Non-pigmented ciliary epithelial cell (primary cell): ENCODE data around the gene LRIG1.

Source experiments
- DNase-seq: peaks from one replicate; pipeline ENCODE4 v3.0.0-alpha.2; 2010; ENCODE audit warnings: low read depth

LRIG1 gene, protein sequence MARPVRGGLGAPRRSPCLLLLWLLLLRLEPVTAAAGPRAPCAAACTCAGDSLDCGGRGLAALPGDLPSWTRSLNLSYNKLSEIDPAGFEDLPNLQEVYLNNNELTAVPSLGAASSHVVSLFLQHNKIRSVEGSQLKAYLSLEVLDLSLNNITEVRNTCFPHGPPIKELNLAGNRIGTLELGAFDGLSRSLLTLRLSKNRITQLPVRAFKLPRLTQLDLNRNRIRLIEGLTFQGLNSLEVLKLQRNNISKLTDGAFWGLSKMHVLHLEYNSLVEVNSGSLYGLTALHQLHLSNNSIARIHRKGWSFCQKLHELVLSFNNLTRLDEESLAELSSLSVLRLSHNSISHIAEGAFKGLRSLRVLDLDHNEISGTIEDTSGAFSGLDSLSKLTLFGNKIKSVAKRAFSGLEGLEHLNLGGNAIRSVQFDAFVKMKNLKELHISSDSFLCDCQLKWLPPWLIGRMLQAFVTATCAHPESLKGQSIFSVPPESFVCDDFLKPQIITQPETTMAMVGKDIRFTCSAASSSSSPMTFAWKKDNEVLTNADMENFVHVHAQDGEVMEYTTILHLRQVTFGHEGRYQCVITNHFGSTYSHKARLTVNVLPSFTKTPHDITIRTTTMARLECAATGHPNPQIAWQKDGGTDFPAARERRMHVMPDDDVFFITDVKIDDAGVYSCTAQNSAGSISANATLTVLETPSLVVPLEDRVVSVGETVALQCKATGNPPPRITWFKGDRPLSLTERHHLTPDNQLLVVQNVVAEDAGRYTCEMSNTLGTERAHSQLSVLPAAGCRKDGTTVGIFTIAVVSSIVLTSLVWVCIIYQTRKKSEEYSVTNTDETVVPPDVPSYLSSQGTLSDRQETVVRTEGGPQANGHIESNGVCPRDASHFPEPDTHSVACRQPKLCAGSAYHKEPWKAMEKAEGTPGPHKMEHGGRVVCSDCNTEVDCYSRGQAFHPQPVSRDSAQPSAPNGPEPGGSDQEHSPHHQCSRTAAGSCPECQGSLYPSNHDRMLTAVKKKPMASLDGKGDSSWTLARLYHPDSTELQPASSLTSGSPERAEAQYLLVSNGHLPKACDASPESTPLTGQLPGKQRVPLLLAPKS

DNA sequence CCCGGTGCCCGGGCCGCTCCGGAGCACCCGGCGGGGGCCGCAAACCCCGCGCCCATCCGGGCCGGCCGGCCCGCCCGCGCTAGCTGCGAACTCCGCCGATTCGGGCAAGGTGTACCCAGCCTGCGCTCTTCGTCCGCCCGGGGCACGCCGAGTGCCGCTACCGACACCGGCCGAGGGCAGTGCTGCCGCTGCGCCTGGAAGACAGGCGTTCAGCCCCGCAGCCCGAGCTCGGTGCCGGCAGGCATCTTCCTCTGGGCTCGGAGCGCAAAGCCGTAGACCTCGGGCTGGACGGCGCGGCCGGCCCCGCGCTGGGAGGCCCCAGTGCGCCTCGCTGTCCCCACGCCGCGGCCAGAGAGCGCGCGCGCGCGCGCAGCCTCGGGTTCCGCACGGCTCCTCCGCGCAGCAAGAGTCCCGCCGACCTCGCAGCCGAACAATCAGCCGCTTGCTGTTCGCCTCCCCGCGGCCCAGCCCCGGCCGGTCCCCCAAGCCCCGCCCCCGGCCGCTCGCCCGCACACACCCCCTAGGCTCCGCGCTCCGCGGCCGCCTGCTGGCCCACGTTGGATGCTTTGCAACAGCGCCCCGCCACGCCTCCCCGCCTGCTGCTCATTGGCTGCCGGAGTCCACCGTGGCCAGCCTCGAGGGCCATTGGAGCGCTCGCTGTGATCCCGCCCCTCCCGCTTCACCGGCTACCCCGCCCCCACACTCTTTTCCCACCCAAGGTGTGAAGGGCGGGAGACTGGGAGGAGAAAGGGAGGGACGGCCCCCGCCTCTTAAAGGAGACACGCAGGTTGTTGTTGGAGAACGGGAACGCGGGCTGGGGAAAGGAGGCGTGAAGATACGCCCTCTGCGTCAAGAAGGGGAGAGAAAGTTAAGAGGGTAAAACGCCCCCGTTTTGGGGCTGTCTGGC, at the start of gene LRIG1:
Gene LRIG1 (minus strand): TSS at position 447 of the 907 bp plus-strand sequence. CDS start 615 bp downstream, outside the sequence.
- DNase-seq: peak; percentile 84

DNA sequence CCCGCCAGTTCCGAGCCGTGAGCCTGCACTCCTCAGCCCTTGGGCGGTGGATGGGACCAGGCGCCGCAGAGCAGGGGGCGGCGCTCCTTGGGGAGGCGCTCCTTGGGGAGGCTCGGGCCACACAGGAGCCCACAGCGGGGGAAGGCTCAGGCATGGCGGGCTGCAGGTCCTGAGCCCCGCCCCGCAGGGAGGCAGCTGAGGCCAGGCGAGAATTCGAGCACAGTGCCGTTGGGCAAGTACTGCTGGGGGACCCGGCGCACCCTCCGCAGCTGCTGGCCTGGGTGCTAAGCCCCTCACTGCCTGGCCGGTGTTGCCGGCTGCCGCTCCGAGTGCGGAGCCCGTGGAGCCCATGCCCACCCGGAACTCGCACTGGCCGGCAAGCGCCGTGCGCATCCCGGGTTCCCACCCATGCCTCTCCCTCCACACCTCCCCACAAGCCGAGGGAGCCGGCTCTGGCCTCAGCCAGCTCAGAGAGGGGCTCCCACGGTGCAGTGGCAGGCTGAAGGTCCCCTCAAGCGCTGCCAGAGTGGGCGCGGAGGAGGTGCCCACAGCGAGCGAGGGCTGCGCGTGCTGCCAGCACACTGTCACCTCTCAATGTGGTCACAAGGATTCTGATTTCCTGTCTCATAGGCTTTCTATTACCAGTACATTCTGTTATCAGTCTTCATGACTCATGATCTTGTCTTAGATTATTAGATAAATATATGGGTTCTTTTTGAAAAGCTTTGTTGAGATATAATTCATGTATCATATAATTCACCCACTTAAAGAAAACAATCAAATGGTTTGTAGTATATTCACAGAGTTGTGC, 44.0 kb upstream of the LRIG1 start:
- no peak for DNase-seq

DNA sequence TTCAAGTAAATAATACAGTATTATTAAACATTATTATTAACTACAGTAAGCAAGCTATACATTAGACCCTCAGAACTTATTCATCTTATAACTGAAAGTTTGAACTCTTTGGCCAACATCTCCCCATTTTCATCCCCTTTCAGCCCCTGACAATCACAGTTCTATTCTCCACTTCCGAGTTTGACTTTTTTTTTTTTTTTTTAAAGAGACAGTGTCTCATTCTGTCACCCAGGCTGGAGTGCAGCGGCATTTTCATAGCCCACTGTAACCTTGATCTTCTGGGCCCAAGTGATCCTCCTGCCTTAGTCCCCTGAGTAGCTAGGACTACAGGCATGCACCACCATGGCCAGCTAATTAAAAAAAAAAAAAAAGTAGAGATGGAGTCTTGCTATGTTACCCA, 41.3 kb upstream of the LRIG1 start:
- no peak for DNase-seq

DNA sequence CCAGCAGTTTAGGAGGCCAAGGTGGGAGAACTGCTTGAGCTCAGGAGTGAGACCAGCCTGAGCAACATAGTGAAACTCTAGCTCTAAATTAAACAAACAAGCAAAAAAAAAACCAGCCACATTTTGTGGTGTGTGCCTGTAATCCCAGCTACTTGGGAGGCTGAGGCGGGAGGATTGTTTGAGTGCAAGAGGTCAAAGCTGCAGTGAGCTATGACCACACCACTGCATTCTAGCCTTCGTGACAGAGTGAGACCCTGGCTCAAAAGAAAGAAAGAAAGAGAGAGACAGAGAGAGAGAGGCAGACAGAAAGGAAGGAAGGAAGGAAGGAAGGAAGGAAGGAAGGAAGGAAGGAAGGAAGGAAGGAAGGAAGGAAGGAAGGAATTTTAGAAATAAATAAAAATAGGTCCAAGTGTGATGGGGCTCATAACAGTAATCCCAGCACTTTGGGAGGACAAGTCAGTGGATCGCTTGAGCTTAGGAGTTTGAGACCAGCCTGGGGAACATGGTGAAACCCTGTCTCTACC, 38.7 kb upstream of the LRIG1 start:
- no peak for DNase-seq

DNA sequence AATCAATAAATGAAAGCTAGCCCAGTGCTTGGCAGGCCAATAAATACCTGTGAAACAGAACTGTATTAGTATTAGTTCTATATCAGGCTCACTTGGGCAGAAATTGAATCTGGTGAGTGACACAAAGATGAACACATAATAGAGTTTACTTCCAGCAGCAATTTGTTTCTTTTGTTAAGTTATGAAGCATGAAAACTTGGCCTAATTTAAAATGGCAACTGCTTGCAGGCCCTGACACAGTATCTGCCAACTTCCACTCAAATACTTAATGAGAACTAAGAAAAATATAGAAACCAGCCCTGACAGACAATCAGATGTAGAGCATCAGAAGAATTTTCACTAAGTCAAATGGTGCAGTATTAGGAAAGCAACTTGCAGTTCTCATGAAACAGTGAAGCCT, 37.6 kb upstream of the LRIG1 start:
- DNase-seq: no peak

DNA sequence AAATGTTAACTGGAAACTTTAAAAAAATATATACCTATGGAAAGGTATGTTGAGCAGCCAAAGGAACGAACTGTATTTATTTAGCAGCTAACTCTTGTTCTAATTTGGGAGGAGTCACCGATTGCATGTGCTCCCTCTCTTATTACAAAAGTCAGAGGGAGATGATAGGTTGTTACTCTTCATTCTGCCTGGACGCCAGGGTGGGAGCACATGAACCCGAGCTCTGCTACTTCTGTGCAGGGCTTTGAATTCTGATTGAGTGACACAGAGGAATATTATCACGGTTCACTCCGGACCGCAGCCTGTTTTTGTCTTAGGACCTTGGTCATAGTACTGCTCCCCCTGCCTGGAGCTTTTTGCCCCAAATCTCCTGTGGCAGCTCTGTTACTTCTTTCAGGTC, 36.9 kb upstream of the LRIG1 start:
- DNase-seq: no peak

DNA sequence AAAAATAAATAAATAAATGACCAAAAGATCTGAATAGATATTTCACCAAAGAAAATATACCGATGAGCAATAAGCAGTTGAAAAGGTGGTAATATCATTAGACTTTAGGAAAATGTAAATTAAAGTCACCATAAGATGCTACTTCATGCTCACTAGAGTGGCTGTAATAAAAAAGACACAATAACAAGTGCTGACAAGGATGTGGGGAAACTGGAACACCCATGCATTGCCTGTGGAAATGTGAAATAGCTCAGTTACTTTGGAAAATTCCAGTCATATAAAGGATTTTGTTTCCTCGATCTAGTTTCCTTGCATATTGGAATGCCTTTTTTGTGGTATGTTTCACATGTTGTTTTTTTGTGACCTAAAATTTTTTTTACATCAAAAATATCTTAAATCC, 36.0 kb upstream of the LRIG1 start:
- no peak for DNase-seq

DNA sequence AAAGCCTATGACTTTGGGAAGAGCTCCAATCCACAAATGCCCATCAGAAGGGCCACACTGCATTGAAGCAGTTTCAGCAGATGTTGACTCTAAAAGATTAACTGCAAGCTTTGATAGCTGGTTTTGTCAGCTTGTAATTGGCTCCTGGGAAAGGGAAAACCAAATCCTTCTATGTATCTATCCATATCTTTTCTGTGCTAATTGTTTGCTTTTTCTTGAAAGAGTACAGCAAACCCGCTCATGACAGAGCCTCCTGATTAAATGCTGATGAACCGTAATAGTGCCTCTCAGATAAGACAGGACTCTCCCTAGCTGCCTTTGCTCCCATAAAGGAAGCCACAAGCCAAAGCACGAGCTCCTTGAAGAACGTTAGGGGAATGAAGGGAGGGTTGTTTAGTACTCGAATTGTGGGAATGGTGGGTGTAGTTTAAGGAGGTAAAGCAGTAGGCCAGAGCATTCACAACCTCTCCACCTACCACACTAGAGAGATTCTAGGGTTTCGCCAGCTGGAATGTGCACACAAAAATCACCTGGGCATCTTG, 33.6 kb upstream of the LRIG1 start:
- no peak for DNase-seq

DNA sequence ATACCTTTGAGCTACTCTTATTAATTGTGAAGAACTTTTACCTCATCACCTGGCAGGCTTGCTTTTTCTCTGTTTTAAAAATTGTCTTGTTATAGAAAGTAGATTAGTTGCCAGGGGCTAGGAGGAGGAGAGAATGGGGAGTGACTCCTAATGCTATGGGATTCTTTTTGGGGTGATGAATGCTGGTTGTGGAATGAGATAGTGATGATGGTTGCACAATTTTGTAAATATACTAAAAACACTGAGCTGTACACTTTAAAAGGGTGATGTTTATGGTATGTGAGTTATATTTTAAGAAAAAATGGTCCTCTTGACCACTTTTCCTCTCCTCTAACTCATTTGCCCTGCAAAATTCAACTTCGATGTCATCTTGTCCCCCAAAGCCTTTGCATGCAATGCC, 31.8 kb upstream of the LRIG1 start:
- DNase-seq: no peak

DNA sequence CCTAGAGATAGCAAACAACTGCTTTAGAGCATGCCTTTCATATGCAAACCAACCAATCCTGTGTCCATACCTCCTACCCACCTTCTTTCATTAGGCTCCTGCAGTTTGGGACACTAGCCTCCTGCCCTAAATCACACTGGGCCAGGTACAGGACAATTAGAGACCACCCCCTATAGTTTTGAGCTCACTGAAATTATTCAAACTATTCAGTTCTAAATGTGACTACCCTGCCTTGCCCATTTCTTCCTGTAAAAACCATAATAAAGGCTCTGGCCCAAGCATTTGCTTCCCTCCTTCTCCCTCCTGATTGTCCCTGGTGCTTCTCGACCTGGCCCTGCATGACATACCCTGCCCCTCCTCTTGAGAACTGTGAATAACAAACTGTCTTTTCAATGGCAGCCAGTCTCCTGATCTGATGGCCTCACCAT, 31.4 kb upstream of the LRIG1 start:
- no peak for DNase-seq

DNA sequence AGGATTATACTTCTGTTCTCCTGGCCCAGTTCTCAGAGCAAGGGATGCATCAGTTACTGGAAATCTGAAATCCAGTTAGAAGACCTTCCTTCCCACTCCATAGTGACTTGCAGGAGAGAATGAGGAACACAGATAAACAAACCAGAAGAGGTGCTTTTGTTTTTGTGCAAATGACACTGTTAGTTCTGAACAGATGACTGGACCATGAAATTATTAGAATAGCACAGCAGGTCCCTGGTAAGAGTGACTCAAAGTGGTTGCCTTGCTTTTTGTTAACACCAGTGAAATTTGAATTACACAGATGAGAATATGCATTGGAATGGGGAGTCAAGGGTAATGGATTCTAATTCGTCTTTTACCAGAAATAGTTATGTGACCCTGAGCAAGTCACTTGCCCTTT, 30.4 kb upstream of the LRIG1 start:
- DNase-seq: no peak

DNA sequence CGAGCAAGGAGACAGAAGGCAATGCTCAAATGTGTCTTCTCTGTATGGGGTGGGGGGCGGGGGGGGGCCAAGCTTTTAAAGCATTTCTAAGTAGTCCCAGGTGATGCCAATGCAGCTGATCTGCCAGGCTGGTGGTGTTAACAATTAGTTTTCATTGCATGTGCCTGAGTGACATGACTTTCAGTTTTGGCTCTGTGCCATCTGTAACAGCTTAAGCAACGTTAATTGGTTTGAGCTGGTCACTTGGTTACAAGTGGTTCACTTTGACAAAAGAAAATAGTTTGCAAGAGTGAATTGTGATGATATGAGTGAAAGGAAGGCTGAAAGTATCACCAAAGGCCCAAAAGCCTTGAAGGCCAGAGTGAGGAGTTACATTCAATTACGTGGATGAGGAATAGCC, 26.4 kb upstream of the LRIG1 start:
- no peak for DNase-seq

DNA sequence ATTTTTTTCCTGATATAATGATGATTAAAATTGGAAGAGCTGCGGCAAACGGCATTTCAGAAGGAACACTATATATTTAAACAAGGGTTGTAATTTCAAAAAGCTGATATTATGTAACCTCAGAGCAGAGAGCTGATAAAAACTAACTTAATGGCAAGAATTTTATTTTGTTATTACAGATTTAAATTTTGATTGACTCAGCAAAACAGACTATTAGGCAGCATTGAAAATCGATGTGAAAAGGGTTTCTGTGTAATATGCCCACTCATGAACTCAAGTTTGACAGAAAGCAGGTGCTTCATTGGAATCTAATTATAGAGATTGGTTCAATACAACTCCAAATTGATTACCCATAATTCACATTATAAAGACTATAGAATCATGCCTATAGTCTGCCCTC, 24.9 kb upstream of the LRIG1 start:
- DNase-seq: no peak

DNA sequence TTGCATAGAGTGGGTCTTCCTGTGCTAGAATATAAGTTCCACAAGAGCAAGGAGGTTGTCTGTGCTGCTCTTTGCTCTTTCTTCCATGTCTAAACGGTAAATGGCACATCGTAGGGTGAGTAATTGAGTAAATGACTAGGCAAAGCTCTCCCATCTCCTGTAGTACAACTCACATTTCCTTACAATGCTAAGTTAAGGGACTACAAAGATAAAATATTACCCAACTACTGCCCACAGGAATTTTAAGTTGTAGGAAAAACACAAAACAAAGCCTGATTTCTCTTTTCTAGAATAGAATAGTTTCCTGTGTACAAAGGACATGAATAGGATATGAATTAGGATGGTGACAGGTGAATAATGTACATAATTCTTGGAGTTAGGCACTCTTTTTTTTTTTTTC, 19.9 kb upstream of the LRIG1 start:
- peak; percentile 46 for DNase-seq

DNA sequence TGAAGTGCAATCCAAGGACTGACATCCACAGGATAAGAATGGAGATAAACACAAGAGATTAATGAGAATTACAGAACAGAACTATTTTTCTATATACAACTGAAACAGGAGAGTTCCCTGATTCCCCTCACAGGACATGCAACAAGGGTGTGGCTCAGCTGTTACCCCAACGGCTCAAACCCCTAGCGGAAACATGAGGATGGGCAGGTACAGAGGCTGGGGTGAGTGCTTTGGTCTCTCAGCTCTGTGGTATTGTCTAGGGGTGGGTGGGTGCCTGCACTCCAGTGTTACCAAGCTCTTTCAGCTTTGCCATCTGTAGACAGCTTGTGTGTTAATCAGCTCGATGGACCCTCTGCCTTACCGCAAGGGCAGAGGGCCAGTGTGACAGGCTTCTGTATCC, 17.8 kb upstream of the LRIG1 start:
- no peak for DNase-seq

DNA sequence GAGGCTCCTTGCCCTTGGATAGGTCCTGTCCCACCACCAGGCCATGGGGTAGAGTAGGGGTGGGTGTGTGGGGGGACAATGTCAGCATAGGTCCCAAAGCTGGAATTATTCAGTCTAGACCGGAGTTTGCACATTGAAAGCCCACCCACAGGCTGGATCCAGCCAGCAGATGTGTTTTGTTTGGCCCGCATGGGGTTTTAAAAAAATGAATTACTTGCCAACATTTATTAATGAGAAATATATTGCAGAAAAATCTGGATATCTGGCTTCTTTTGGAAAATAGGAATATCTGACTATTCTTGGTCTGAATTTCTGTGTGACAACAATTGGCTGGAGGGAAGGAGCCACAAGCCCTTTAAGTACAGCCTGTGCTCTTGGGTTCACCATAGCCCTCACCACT, 17.3 kb upstream of the LRIG1 start:
- DNase-seq: no peak

DNA sequence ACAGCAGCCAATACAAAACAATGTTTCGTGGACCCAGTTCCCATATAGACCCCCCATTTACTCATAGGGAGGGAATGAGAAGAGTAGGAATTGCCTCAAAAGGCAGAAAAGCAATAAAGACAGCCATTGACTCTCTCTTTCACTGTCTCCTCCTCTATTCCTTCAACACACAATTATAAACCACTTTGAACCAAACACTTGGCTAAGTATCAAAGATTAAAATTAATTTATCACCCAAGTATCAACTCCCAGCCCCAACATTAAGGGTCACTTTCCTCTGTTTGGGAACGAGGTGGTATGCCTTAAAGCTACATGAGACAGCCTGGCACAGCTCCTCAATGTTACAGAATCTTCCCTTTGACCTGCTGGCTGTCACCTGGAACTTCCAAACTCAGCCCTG, 16.4 kb upstream of the LRIG1 start:
- no peak for DNase-seq

DNA sequence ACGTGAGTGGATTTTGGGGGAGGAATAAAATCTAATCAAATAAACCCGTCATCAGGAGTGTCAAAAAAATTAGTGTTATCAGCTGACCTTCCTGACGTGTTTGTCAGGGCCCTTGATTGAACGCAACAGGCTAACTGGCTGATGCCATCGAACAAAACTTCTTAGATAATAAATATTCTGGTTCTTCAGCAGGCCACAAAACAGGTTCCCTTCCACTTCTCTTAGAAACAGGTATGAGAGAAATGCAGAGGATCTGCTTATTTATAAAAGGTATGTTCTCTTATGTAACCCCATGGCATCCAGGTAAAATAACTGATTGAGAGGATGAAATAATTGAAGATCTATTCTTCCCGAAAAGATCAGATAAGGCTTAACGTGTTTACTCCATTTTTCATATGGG, 7.6 kb upstream of the LRIG1 start:
- no peak for DNase-seq

DNA sequence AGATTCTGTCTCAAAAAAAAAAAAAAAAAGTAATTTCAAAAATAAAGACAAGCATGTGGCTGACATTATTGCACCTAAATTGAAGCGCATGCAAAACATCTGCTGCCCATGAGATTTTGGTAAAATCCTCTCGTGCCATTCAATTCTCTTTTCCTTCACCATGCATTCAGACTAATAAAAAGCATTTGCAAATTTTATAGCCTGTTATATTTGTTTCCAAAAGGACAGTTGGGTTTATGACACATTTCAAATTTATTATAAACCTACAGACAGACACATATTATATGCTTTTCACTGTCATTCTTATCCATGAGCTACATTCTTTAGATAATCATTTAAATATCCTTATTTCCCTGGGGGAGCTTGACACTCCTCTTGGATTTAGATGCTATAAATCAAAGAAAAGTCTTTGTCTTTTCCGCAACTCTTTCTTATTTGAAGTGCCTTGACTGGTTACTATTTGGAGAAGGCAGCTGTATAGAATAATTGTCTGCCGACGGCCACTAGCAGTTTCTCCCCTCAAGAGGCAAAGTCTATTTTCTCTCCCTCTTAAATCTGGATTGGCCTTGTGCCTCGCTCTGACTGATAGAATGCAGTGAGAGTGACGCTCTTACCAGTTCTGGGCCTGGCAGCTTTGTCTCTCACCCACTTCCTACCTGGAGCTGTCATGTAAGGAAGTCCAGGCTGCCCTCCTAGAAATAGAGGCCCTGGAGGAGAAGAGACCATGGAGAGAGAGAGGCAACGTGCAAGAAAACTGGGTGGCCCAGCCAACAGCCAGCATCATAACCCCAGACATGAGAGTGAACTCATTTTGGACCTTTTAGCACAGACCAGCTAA, 6.8 kb upstream of the LRIG1 start:
- DNase-seq: no peak
